ENCODE measurements around the gene ATP9B. TPM values are rescaled to one million over a fixed set of nuclear protein-coding genes. Genes with fewer than 3 reads are reported as not detected.

Gene ATP9B
- total RNA-seq, 1 experiment from 2014 or later: 17.8 TPM

DNA sequence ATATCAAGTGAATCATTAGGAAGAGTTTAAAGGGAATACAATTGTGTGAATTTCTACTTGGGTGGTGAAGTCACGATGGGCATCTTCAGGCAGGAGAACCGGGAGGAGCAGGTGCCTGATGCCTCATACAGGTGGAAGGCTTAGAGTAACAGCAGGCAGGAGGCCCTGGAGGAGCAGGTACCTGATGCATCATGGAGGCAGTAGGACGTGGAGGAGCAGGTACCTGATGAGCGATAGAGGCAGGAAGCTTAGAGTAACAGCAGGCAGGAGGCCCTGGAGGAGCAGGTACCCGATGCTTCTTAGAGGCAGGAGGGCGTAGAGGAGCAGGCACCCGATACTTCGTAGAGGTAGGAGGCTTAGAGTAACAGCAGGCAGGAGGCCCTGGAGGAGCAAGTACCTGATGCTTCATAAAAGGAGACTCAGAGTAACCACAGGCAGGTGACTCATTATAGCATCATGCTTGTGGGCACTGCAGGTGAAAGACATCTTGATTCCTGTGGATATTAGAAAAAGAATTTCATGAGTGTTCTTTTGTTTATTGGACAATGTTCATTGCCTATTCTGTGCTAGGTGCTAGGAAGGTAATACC is 133.9 kb downstream of the ATP9B start:
- ATAC-seq: peak; percentile 96
- Histone ChIP-seq H3K27ac (ENCODE audit: low read depth, low read length) (no peak overlapping the region), H3K9me2 (ENCODE audit: insufficient read depth) (no peaks in the 10 kb centered on the region), H4K20me1 (ENCODE audit: insufficient read depth) (no peaks in the 10 kb centered on the region), H3K4me2 (ENCODE audit: low read length) (peak overlapping the region; percentile 54), H3K4me3 (replicated peaks in 1 of 2; ENCODE audit: low read depth in 1 of 2, low read length in 2 of 2) (no peak overlapping the region), H3K9ac (ENCODE audit: low read length) (no peak overlapping the region), H3K4me1 (ENCODE audit: control insufficient read depth in 1 of 2, insufficient read depth in 2 of 2, low read length in 2 of 2) (peaks cover 18 to 33% of the 10 kb centered on the region in 2 experiments), H3K36me3 (ENCODE audit: control insufficient read depth in 1 of 2, insufficient read depth in 2 of 2, low read length in 2 of 2) (no peaks in the 10 kb centered on the region), H3K9me3 (ENCODE audit: control insufficient read depth in 1 of 2, insufficient read depth in 1 of 2, low read depth in 1 of 2, low read length in 2 of 2) (no peaks in the 10 kb centered on the region), H3K79me2 (ENCODE audit: insufficient read depth, low read length) (no peaks in the 10 kb centered on the region), H2AFZ (ENCODE audit: low read depth, low read length, poor library complexity, severe bottlenecking) (no peak overlapping the region), H3K27me3 (ENCODE audit: insufficient read depth, low read length) (no peaks in the 10 kb centered on the region)
- ChIA-PET CTCF (no interaction called here), POLR2A (no interaction called here), RAD21 (ENCODE audit: low non-redundant PET in 1 of 2, low total read pairs in 2 of 2, uncharacterized antibody in 2 of 2, unreplicated experiment in 2 of 2) (no interaction called here)
- no TSS peak for BruUV-seq (replicated peaks)
- peak; percentile 82 for DNase-seq (ENCODE audit: low read depth, low spot score)
- intact Hi-C loops (cut with micrococcal nuclease): no loop called here
- TF ChIP-seq ZNF274 (IDR thresholded peaks at IDR 0.05; ENCODE audit: low read depth, low read length): no peak
- TF ChIP-seq, protein P1, sequence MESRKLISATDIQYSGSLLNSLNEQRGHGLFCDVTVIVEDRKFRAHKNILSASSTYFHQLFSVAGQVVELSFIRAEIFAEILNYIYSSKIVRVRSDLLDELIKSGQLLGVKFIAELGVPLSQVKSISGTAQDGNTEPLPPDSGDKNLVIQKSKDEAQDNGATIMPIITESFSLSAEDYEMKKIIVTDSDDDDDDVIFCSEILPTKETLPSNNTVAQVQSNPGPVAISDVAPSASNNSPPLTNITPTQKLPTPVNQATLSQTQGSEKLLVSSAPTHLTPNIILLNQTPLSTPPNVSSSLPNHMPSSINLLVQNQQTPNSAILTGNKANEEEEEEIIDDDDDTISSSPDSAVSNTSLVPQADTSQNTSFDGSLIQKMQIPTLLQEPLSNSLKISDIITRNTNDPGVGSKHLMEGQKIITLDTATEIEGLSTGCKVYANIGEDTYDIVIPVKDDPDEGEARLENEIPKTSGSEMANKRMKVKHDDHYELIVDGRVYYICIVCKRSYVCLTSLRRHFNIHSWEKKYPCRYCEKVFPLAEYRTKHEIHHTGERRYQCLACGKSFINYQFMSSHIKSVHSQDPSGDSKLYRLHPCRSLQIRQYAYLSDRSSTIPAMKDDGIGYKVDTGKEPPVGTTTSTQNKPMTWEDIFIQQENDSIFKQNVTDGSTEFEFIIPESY (IDR thresholded peaks at IDR 0.05; ENCODE audit: extremely low read depth, insufficient replicate concordance, low read length): no peak
- TF ChIP-seq POLR2A (IDR thresholded peaks at IDR 0.05; ENCODE audit: borderline replicate concordance, extremely low read depth, insufficient read depth, insufficient read length): no peak
- TF ChIP-seq SP1 (IDR thresholded peaks at IDR 0.05; ENCODE audit: low read depth): peak; percentile 58
- TF ChIP-seq SRF (IDR thresholded peaks at IDR 0.05; ENCODE audit: low read depth): peak; percentile 73
- TF ChIP-seq EZH2phosphoT487 (IDR thresholded peaks at IDR 0.05; ENCODE audit: borderline replicate concordance): no peak
- no peak for TF ChIP-seq TCF7L2 (IDR thresholded peaks at IDR 0.05; ENCODE audit: borderline replicate concordance, extremely low read depth, insufficient read depth, insufficient read length)
- no peak for TF ChIP-seq CEBPB (IDR thresholded peaks at IDR 0.05; ENCODE audit: low read depth)
- no peak for TF ChIP-seq ELF1 (IDR thresholded peaks at IDR 0.05; ENCODE audit: borderline replicate concordance, low read depth)
- no peak for TF ChIP-seq EZH2 (IDR thresholded peaks at IDR 0.05)
- TF ChIP-seq, protein P2, sequence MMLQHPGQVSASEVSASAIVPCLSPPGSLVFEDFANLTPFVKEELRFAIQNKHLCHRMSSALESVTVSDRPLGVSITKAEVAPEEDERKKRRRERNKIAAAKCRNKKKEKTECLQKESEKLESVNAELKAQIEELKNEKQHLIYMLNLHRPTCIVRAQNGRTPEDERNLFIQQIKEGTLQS (IDR thresholded peaks at IDR 0.05): no peak
- TF ChIP-seq POLR2AphosphoS5 (IDR thresholded peaks at IDR 0.05; ENCODE audit: low read depth, low read length): peak; percentile 23; the same call in 1 of the 2 replicates
- TF ChIP-seq SIN3A (IDR thresholded peaks at IDR 0.05; ENCODE audit: low read depth): 0 out of 2 replicates have a peak, but pooled peaks have one; percentile 20
- TF ChIP-seq, protein P3, sequence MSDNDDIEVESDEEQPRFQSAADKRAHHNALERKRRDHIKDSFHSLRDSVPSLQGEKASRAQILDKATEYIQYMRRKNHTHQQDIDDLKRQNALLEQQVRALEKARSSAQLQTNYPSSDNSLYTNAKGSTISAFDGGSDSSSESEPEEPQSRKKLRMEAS (IDR thresholded peaks at IDR 0.05): no peak
- TF ChIP-seq, protein P4, sequence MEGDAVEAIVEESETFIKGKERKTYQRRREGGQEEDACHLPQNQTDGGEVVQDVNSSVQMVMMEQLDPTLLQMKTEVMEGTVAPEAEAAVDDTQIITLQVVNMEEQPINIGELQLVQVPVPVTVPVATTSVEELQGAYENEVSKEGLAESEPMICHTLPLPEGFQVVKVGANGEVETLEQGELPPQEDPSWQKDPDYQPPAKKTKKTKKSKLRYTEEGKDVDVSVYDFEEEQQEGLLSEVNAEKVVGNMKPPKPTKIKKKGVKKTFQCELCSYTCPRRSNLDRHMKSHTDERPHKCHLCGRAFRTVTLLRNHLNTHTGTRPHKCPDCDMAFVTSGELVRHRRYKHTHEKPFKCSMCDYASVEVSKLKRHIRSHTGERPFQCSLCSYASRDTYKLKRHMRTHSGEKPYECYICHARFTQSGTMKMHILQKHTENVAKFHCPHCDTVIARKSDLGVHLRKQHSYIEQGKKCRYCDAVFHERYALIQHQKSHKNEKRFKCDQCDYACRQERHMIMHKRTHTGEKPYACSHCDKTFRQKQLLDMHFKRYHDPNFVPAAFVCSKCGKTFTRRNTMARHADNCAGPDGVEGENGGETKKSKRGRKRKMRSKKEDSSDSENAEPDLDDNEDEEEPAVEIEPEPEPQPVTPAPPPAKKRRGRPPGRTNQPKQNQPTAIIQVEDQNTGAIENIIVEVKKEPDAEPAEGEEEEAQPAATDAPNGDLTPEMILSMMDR (IDR thresholded peaks at IDR 0.05 in 2 of 3, conservative IDR thresholded peaks at IDR 0.05 in 1 of 3; ENCODE audit: borderline replicate concordance in 1 of 3, insufficient read depth in 1 of 3, low read depth in 2 of 3, low read length in 2 of 3): no peak
- TF ChIP-seq ZFX (IDR thresholded peaks at IDR 0.05): no peak
- peak; percentile 77 for TF ChIP-seq CBX3 (IDR thresholded peaks at IDR 0.05; ENCODE audit: low read depth)
- peak; percentile 95 for TF ChIP-seq FOSL1 (IDR thresholded peaks at IDR 0.05; ENCODE audit: low read depth)
- no peak for TF ChIP-seq YY1 (IDR thresholded peaks at IDR 0.05; ENCODE audit: extremely low read depth, insufficient replicate concordance, low read depth, low read length)
- 0 out of 2 replicates have a peak, but pooled peaks have one; percentile 9 for TF ChIP-seq RAD21 (IDR thresholded peaks at IDR 0.05; ENCODE audit: low read depth)
- peak; percentile 81 for TF ChIP-seq JUND (IDR thresholded peaks at IDR 0.05)
- TF ChIP-seq EGR1 (IDR thresholded peaks at IDR 0.05; ENCODE audit: low read depth): no peak

All from HCT116 (cell line).